ENCODE results near the gene PCDHB16.

The PCDHB16 gene

DNA sequence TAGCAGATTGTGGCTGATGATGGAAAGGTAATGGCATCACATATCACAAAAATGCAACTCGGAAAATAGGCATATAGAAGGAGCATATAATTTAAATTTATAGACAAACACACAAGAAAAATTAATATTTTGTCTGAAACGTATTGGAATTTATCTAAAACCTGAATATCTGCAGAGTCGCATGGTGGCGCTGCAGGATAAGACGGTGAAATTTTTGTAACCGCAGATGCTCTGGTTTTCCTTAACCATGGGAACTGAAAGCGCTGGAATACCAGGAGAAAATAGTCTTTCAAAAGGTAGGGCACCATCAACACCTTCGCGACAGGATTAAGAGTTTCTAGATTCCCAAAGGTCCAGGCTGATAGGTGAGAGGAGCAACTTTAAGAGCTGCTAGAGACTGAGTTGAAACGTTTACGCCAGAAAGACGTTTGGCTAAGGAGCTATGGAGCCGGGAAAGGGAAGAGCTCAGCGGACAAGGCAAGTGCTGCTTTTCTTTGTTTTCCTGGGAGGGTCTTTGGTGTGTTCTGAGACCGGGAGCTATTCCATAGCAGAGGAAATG, 52.0 kb downstream of the PCDHB16 start:
- no peak for DNase-seq (ENCODE audit: low read depth in 2 of 2)
